GM12872 (cell line): ENCODE measurements around the gene GPR68.

Source experiments
- TF ChIP-seq, protein P1 (sequence below): IDR thresholded peaks from 3 replicates; pipeline ENCODE4 v1.5.1; 2011; ENCODE audit warnings: low read depth, mild to moderate bottlenecking, low read length, moderate library complexity; ENCODE audit not compliant: insufficient read depth

The GPR68 gene

DNA sequence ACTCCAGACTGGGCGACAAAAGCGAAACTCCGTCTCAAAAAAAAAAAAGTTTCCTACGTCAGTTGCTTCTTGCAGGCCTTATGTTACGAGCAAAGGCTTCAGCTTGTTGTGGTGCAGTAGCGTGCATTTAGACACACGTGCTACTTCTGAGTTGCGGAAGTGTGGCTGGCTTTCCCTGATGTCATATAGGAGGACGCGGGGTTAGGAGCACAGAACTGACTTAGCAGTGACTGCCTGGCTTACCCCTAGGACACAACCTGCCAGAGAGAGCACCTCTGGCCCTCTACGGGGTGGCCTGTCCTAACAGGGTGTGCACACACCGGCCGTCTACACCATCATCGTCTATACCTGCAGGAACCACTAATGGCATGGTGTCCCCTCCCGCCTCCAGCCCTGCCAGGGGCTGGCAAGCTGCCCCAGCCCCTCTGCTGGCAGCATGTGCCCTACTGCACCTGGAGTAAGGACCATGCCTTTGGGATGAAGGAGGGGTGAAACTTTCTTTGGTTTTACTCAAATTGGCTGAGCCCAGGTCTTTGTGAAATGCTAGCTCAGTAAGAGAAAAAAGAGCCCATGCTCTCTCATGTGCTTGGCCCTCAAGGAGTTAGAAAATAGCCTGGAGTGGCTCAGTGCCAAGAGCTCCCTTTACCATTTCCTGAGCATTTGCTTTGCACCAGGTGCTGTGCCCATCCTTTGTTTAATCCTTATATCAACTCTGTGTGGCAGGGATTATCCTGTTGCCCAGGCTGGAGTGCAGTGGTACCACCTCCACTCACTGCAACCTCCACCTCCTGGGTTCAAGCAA, 1.7 kb upstream of the GPR68 start:
- TF ChIP-seq, protein P1, sequence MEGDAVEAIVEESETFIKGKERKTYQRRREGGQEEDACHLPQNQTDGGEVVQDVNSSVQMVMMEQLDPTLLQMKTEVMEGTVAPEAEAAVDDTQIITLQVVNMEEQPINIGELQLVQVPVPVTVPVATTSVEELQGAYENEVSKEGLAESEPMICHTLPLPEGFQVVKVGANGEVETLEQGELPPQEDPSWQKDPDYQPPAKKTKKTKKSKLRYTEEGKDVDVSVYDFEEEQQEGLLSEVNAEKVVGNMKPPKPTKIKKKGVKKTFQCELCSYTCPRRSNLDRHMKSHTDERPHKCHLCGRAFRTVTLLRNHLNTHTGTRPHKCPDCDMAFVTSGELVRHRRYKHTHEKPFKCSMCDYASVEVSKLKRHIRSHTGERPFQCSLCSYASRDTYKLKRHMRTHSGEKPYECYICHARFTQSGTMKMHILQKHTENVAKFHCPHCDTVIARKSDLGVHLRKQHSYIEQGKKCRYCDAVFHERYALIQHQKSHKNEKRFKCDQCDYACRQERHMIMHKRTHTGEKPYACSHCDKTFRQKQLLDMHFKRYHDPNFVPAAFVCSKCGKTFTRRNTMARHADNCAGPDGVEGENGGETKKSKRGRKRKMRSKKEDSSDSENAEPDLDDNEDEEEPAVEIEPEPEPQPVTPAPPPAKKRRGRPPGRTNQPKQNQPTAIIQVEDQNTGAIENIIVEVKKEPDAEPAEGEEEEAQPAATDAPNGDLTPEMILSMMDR, result no peak

DNA sequence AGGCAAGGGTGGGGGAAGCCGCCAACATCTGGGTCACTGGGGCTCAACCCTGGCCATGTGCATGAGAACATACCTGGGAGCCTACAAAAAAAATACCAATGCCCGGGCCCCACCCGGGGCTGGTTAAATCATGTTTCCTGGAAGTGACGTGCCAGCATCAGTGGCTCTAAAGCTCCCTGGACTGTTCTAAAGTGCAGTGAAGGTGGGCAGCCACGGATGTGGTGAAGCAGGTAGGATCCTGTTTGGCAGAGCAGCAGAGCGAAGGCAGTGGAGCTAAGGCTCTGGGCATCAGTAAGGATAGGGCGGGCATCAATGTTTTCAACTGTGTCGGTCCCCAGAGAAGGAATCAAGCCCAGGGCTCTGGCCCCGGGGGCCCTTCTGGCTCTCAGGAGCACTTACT, 525 bp upstream of the GPR68 start:
- TF ChIP-seq, protein P1, result no peak

DNA sequence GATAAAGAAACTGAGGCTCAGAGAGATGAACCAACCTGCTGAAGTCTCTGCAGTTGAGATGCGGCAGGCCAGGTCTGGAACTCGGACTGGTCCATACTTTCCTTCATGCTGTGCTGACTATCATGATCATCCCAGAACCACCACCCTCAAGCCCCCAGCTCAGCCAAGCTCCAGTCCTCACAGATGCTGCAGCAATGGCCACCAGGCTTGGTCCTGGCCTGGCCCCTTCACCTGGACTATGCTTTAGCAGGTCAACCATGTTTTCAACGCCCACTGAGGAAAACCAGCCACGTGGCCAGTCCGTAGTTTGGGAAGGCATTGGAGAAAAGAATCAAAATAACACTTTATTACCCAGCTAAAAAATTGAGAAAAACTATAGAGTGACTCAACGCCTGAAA, 1.4 kb downstream of the GPR68 start:
- TF ChIP-seq, protein P1, result no peak

DNA sequence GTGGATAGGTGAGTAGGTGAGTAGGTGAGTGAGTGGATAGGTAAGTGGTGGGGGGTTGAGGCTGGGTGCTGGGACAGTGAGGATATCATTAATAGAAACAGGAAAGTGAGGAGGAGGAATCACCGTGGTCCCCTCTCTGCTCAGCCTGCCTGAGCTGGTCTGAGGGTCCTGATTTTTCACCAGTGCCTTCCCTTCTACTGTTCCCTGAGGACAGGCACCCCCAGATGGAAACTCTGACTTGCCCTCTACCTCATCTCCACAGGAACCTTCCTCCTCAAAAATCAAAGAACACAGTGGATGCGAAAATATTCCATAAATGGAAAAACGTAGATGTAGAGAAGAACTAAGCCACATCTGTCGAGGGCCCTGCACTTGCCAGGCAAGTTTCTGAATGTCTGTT, 1.9 kb downstream of the GPR68 start:
- TF ChIP-seq, protein P1, result no peak

DNA sequence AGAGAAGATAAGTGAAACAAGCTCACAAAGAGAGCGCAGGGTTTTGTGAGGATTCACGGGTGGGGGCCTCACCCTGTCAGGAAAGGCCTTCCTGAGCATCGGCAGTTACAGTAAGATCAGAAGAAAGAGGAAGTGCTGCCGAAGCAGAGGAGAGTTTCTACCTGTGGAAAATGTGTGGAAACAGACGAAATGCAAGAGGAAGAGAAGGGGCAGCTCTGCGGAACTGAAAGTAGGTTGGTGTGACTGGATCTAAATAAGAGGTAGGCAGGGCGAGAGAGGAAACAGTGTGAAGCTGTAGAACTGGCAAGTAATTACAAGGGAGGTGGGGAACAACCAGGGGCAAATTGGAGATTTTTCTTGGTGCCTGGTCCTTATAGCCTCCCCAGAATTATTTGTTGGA, 2.6 kb downstream of the GPR68 start:
- TF ChIP-seq, protein P1, result no peak

DNA sequence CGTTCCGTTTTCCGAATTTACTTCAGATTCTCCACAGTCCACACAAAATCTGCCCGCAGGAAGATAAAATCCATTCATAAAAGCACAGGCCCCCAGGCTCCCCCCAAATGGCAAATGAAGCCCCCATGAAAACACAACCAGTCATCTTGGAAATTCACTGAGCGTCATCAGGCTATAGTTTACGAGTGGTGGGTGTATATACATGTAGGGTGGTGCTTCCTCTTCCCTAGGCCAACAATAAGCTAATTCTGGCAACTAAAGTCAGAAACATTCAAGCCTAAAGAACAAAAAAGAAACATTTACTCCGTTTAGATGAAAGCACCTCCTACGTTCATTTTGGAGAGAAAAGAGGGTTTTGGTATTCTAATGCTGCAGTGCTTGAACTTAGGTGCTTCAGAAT, 5.8 kb downstream of the GPR68 start:
- TF ChIP-seq, protein P1, result no peak

DNA sequence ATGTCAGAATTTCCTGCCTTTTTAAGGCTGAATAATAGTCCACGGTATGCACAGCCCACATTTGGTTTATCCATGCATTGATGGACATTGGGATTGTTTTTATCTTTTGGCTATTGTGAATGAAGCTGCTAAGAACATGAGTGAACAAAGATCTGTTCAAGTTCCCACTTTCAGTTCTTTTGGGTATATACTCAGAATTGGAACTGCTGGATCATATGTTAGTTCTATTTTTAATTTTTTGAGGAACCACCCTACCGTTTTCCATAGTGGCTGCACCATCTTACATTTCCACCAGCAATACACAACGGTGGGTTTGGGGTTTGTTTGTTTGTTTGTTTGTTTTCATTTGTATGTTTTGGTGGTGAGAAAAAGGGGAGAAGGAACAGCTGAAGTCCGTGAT, 6.4 kb downstream of the GPR68 start:
- TF ChIP-seq, protein P1, result no peak
